HEK293 (cell line): ENCODE results near the gene RNF223.
"Not testable (repeated sequence)": the region's sequence is repeated elsewhere in the genome, so short reads cannot be mapped to it uniquely, and the experiment has no call there.

ENCODE experiments used
- CTCF ChIA-PET: fragments of 350-600 bp; formaldehyde crosslinking; extraction: SDS; loops from one replicate; lab custom pipeline; 2021; ENCODE audit warnings: antibody characterized with exemption; lab: Yijun Ruan, JAX
- POLR2A ChIA-PET: fragments of 300-600 bp; formaldehyde crosslinking; extraction: SDS; loops from one replicate; lab custom pipeline; 2020; ENCODE audit warnings: antibody characterized with exemption, inconsistent platforms; lab: Yijun Ruan, JAX
- H3K27ac ChIP-seq: fragments of 200-500 bp; sonication (Bioruptor generic); 2 replicates; pipeline ENCODE4 v1.5.1; 2014; ENCODE audit warnings: low read depth, low read length, control low read depth, inconsistent platforms; ENCODE audit errors: extremely low read depth
- H3K36me3 ChIP-seq, 2 experiments: fragments of 200-500 bp in 1 of 2; sonication (Bioruptor generic) in 1 of 2; 1 replicate in 1 of 2; 2 replicates in 1 of 2; pipeline ENCODE4 v1.5.1; 2014 to 2017; ENCODE audit warnings: inconsistent platforms in 2 of 2, low read length in 2 of 2; ENCODE audit not compliant: control insufficient read depth in 2 of 2, insufficient read depth in 1 of 2
- H3K4me1 ChIP-seq: fragments of 200-500 bp; sonication (Bioruptor generic); 2 replicates; pipeline ENCODE4 v1.5.1; 2014; ENCODE audit warnings: mild to moderate bottlenecking, low read length, inconsistent platforms; ENCODE audit not compliant: control insufficient read depth, insufficient read depth
- H3K4me3 ChIP-seq: 2 replicates; pipeline ENCODE4 v1.5.1; 2011; ENCODE audit warnings: low read depth, mild to moderate bottlenecking, control low read depth, low read length, moderate library complexity
- H3K9me3 ChIP-seq: fragments of 200-500 bp; sonication (Bioruptor generic); 2 replicates; pipeline ENCODE4 v1.5.1; 2014; ENCODE audit warnings: low read depth, low read length, inconsistent platforms; ENCODE audit not compliant: control insufficient read depth, insufficient read depth
- FEZF1 ChIP-seq: fragments of 450-650 bp; formaldehyde crosslinking; IDR thresholded peaks from 2 replicates; pipeline ENCODE4 v1.5.1; 2016; ENCODE audit warnings: missing biosample characterization, missing genetic modification characterization
- HOXD13 ChIP-seq: sonication (generic); formaldehyde crosslinking; IDR thresholded peaks from 2 replicates; pipeline ENCODE4 v1.8.0; 2022; ENCODE audit warnings: missing genetic modification reagents, borderline replicate concordance
- OSR2 ChIP-seq: fragments of 450-650 bp; formaldehyde crosslinking; IDR thresholded peaks from 2 replicates; pipeline ENCODE4 v1.5.1; 2016; ENCODE audit warnings: missing biosample characterization, missing genetic modification characterization
- PATZ1 ChIP-seq: fragments of 450-650 bp; formaldehyde crosslinking; IDR thresholded peaks from 2 replicates; pipeline ENCODE4 v1.5.1; 2016; ENCODE audit warnings: missing biosample characterization, missing genetic modification characterization
- ZBTB11 ChIP-seq: fragments of 450-650 bp; formaldehyde crosslinking; conservative IDR thresholded peaks from 2 replicates; pipeline ENCODE4 v1.5.1; 2016; ENCODE audit warnings: low read depth, missing biosample characterization, missing genetic modification characterization
- ZBTB21 ChIP-seq: fragments of 450-650 bp; formaldehyde crosslinking; IDR thresholded peaks from 2 replicates; pipeline ENCODE4 v1.5.1; 2017; ENCODE audit warnings: missing biosample characterization, missing genetic modification characterization
- ZFP41 ChIP-seq: fragments of 450-650 bp; formaldehyde crosslinking; IDR thresholded peaks from 2 replicates; pipeline ENCODE4 v1.5.1; 2016; ENCODE audit warnings: missing biosample characterization, missing genetic modification characterization, borderline replicate concordance
- ZNF121 ChIP-seq: fragments of 450-650 bp; formaldehyde crosslinking; IDR thresholded peaks from 2 replicates; pipeline ENCODE4 v1.5.1; 2016; ENCODE audit warnings: missing biosample characterization, missing genetic modification characterization
- ZNF280D ChIP-seq: fragments of 450-650 bp; formaldehyde crosslinking; IDR thresholded peaks from 2 replicates; pipeline ENCODE4 v1.5.1; 2016; ENCODE audit warnings: missing biosample characterization, missing genetic modification characterization
- ZNF366 ChIP-seq: fragments of 450-650 bp; formaldehyde crosslinking; conservative IDR thresholded peaks from 2 replicates; pipeline ENCODE4 v1.5.1; 2016; ENCODE audit warnings: missing biosample characterization, missing genetic modification characterization
- ZNF404 ChIP-seq: fragments of 450-650 bp; formaldehyde crosslinking; IDR thresholded peaks from 2 replicates; pipeline ENCODE4 v1.5.1; 2017; ENCODE audit warnings: missing biosample characterization, missing genetic modification characterization
- ZNF521 ChIP-seq: fragments of 450-650 bp; formaldehyde crosslinking; IDR thresholded peaks from 2 replicates; pipeline ENCODE4 v1.5.1; 2017; ENCODE audit warnings: missing biosample characterization, mild to moderate bottlenecking, missing genetic modification characterization
- ZNF623 ChIP-seq: fragments of 450-650 bp; formaldehyde crosslinking; IDR thresholded peaks from 2 replicates; pipeline ENCODE4 v1.5.1; 2016; ENCODE audit warnings: missing biosample characterization, missing genetic modification characterization
- ZNF629 ChIP-seq: fragments of 450-650 bp; formaldehyde crosslinking; IDR thresholded peaks from 2 replicates; pipeline ENCODE4 v1.5.1; 2017; ENCODE audit warnings: missing biosample characterization, missing genetic modification characterization
- ZNF701 ChIP-seq: fragments of 450-650 bp; formaldehyde crosslinking; IDR thresholded peaks from 2 replicates; pipeline ENCODE4 v1.5.1; 2016; ENCODE audit warnings: missing biosample characterization, missing genetic modification characterization
- ZNF768 ChIP-seq: fragments of 450-650 bp; formaldehyde crosslinking; IDR thresholded peaks from 2 replicates; pipeline ENCODE4 v1.5.1; 2018; ENCODE audit warnings: missing biosample characterization, mild to moderate bottlenecking, missing genetic modification characterization
- TF ChIP-seq, protein P1 (sequence below): fragments of 450-650 bp; formaldehyde crosslinking; IDR thresholded peaks from 2 replicates; pipeline ENCODE4 v1.5.1; 2016; ENCODE audit warnings: missing biosample characterization, missing genetic modification characterization
- TF ChIP-seq, protein P2 (sequence below): fragments of 450-650 bp; formaldehyde crosslinking; IDR thresholded peaks from 2 replicates; pipeline ENCODE4 v1.5.1; 2016; ENCODE audit warnings: missing biosample characterization, missing genetic modification characterization, borderline replicate concordance
- TF ChIP-seq, protein P3 (sequence below): fragments of 450-650 bp; formaldehyde crosslinking; IDR thresholded peaks from 2 replicates; pipeline ENCODE4 v1.5.1; 2016; ENCODE audit warnings: missing biosample characterization, missing genetic modification characterization

The RNF223 gene

GRCh38 chr1:1098681-1099421 lies 24.7 kb upstream of the RNF223 start:
- POLR2A ChIA-PET, result no interaction called here
- CTCF ChIA-PET, result no interaction called here
- H3K4me3 ChIP-seq, result no peak overlapping the region
- no peak overlapping the region for H3K27ac ChIP-seq
- H3K4me1 ChIP-seq, result no peaks in the 10 kb centered on the region
- no peaks in the 10 kb centered on the region for H3K9me3 ChIP-seq
- TF ChIP-seq ZNF280D, result no peak
- no peak for TF ChIP-seq ZNF404 (tag by site-specific recombination)
- no peak for TF ChIP-seq ZNF366 (tag by site-specific recombination)
- TF ChIP-seq ZFP41, result no peak
- no peak for TF ChIP-seq ZNF701
- no peak for TF ChIP-seq ZNF121
- no peak for TF ChIP-seq ZNF623 (tag by site-specific recombination)
- TF ChIP-seq ZNF521, result no peak
- no peak for TF ChIP-seq FEZF1 (tag by site-specific recombination)
- TF ChIP-seq ZNF629 (tag by site-specific recombination), result no peak
- TF ChIP-seq ZBTB21 (tag by site-specific recombination), result no peak
- TF ChIP-seq, protein P1, sequence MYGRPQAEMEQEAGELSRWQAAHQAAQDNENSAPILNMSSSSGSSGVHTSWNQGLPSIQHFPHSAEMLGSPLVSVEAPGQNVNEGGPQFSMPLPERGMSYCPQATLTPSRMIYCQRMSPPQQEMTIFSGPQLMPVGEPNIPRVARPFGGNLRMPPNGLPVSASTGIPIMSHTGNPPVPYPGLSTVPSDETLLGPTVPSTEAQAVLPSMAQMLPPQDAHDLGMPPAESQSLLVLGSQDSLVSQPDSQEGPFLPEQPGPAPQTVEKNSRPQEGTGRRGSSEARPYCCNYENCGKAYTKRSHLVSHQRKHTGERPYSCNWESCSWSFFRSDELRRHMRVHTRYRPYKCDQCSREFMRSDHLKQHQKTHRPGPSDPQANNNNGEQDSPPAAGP (tag by site-specific recombination), result no peak
- TF ChIP-seq ZBTB11 (tag by site-specific recombination), result no peak
- no peak for TF ChIP-seq HOXD13 (CRISPR knock-in tag)
- no peaks in the 10 kb centered on the region for H3K36me3 ChIP-seq

- POLR2A ChIA-PET, H3K9me3 ChIP-seq, CTCF ChIA-PET, H3K4me3 ChIP-seq, H3K4me1 ChIP-seq, H3K27ac ChIP-seq, H3K36me3 ChIP-seq: not testable (repeated sequence)
These were observed 22.0 kb upstream of the RNF223 start for GRCh38 chr1:1096136-1096535.

DNA sequence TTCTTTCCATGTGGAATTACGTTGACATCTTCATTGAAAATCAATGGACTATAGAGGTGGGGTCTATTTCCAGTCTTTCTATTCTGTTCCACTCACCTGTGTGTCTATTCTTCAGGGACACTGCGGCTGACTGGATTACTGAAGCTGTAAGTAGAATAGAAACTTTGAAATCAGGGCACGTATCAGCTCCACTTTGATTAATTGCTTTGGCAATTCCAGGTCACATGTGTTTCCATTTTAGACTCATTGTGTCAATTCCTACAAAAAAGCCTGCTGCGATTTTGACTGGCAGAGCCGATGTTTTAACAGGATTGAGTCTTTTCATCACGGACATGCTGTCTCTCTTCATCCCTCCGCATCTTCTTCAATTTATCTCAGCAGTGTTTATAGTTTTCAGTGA lies 20.9 kb upstream of the RNF223 start:
- Histone ChIP-seq H3K9me3 (no peaks in the 10 kb centered on the region), H3K4me1 (no peaks in the 10 kb centered on the region), H3K4me3 (no peak overlapping the region), H3K27ac (no peak overlapping the region), H3K36me3 (no peaks in the 10 kb centered on the region)
- ChIA-PET POLR2A (no interaction called here), CTCF (no interaction called here)
- TF ChIP-seq ZNF768 (tag by site-specific recombination) (no peak), PATZ1 (tag by site-specific recombination) (no peak), OSR2 (tag by site-specific recombination) (no peak)
- TF ChIP-seq, protein P2, sequence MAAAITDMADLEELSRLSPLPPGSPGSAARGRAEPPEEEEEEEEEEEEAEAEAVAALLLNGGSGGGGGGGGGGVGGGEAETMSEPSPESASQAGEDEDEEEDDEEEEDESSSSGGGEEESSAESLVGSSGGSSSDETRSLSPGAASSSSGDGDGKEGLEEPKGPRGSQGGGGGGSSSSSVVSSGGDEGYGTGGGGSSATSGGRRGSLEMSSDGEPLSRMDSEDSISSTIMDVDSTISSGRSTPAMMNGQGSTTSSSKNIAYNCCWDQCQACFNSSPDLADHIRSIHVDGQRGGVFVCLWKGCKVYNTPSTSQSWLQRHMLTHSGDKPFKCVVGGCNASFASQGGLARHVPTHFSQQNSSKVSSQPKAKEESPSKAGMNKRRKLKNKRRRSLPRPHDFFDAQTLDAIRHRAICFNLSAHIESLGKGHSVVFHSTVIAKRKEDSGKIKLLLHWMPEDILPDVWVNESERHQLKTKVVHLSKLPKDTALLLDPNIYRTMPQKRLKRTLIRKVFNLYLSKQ, result no peak
- TF ChIP-seq, protein P3, sequence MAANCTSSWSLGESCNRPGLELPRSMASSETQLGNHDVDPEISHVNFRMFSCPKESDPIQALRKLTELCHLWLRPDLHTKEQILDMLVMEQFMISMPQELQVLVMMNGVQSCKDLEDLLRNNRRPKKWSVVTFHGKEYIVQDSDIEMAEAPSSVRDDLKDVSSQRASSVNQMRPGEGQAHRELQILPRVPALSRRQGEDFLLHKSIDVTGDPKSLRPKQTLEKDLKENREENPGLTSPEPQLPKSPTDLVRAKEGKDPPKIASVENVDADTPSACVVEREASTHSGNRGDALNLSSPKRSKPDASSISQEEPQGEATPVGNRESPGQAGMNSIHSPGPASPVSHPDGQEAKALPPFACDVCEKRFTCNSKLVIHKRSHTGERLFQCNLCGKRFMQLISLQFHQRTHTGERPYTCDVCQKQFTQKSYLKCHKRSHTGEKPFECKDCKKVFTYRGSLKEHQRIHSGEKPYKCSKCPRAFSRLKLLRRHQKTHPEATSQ (tag by site-specific recombination), result no peak
